Measurements from ENCODE around the gene REV3L. TPM values are rescaled to one million over a fixed set of nuclear protein-coding genes. Genes with fewer than 3 reads are reported as not detected.

The REV3L gene
- total RNA-seq, 1 experiment from 2014 or later = 17.2 TPM

- no peak for TF ChIP-seq CTCF (IDR thresholded peaks at IDR 0.05; ENCODE audit: unreplicated experiment)
- intact Hi-C loops (cut with micrococcal nuclease; ENCODE audit: unreplicated experiment) = no loop called here
- H3K9me3 Mint-ChIP-seq (ENCODE audit: low read depth, unreplicated experiment) = peaks cover 8% of the 10 kb centered on the region
- BruUV-seq (replicated peaks) = no TSS peak
- CTCF ChIA-PET = interaction anchor here (0.6 kb wide), 1 partner anchor 137 kb away, joined by 3 read pairs; no protein-coding TSS in a partner anchor
- no peak overlapping the region for H3K4me3 Mint-ChIP-seq (ENCODE audit: low read depth, unreplicated experiment)
- peaks cover 6% of the 10 kb centered on the region for H3K36me3 Mint-ChIP-seq (ENCODE audit: insufficient read depth, unreplicated experiment)
- no peaks in the 10 kb centered on the region for H3K27me3 Mint-ChIP-seq (ENCODE audit: unreplicated experiment)
- DNase-seq = no peak
- no peak overlapping the region for H3K27ac Mint-ChIP-seq (ENCODE audit: unreplicated experiment)
- H3K4me1 Mint-ChIP-seq (ENCODE audit: low read depth, unreplicated experiment) = peaks cover 7% of the 10 kb centered on the region
These were observed 50.5 kb downstream of the REV3L start for GRCh38 chr6:111432511-111432910.

- Mint-ChIP-seq H3K4me3 (ENCODE audit: low read depth, unreplicated experiment) (no peak overlapping the region), H3K27me3 (ENCODE audit: unreplicated experiment) (no peaks in the 10 kb centered on the region), H3K9me3 (ENCODE audit: low read depth, unreplicated experiment) (peaks cover 8% of the 10 kb centered on the region), H3K36me3 (ENCODE audit: insufficient read depth, unreplicated experiment) (peaks cover 8% of the 10 kb centered on the region), H3K4me1 (ENCODE audit: low read depth, unreplicated experiment) (peaks cover 10% of the 10 kb centered on the region), H3K27ac (ENCODE audit: unreplicated experiment) (no peak overlapping the region)
- CTCF ChIA-PET = no interaction called here
- TF ChIP-seq CTCF (IDR thresholded peaks at IDR 0.05; ENCODE audit: unreplicated experiment) = no peak
- BruUV-seq (replicated peaks) = no TSS peak
- no peak for DNase-seq
- intact Hi-C loops (cut with micrococcal nuclease; ENCODE audit: unreplicated experiment) = no loop called here
These were observed 52.2 kb downstream of the REV3L start for GRCh38 chr6:111430605-111431376.

GRCh38 chr6:111429571-111429970, 53.4 kb downstream of the REV3L start:
- no peaks in the 10 kb centered on the region for H3K27me3 Mint-ChIP-seq (ENCODE audit: unreplicated experiment)
- DNase-seq = no peak
- no TSS peak for BruUV-seq (replicated peaks)
- peaks cover 8% of the 10 kb centered on the region for H3K36me3 Mint-ChIP-seq (ENCODE audit: insufficient read depth, unreplicated experiment)
- peaks cover 18% of the 10 kb centered on the region for H3K4me1 Mint-ChIP-seq (ENCODE audit: low read depth, unreplicated experiment)
- H3K4me3 Mint-ChIP-seq (ENCODE audit: low read depth, unreplicated experiment) = no peak overlapping the region
- H3K9me3 Mint-ChIP-seq (ENCODE audit: low read depth, unreplicated experiment) = peaks cover 8% of the 10 kb centered on the region
- TF ChIP-seq CTCF (IDR thresholded peaks at IDR 0.05; ENCODE audit: unreplicated experiment) = no peak
- no peak overlapping the region for H3K27ac Mint-ChIP-seq (ENCODE audit: unreplicated experiment)
- intact Hi-C loops (cut with micrococcal nuclease; ENCODE audit: unreplicated experiment) = loop anchor here (5.0 kb wide), 2 partner anchors 33 to 48 kb away; no protein-coding TSS in a partner anchor
- CTCF ChIA-PET = no interaction called here

- peaks cover 26% of the 10 kb centered on the region for H3K4me1 Mint-ChIP-seq (ENCODE audit: low read depth, unreplicated experiment)
- H3K4me3 Mint-ChIP-seq (ENCODE audit: low read depth, unreplicated experiment) = no peak overlapping the region
- peaks cover 8% of the 10 kb centered on the region for H3K9me3 Mint-ChIP-seq (ENCODE audit: low read depth, unreplicated experiment)
- no peak for DNase-seq
- H3K36me3 Mint-ChIP-seq (ENCODE audit: insufficient read depth, unreplicated experiment) = peaks cover 8% of the 10 kb centered on the region
- TF ChIP-seq CTCF (IDR thresholded peaks at IDR 0.05; ENCODE audit: unreplicated experiment) = no peak
- intact Hi-C loops (cut with micrococcal nuclease; ENCODE audit: unreplicated experiment) = loop anchor here (5.0 kb wide), 2 partner anchors 33 to 48 kb away; no protein-coding TSS in a partner anchor
- CTCF ChIA-PET = no interaction called here
- no peaks in the 10 kb centered on the region for H3K27me3 Mint-ChIP-seq (ENCODE audit: unreplicated experiment)
- H3K27ac Mint-ChIP-seq (ENCODE audit: unreplicated experiment) = no peak overlapping the region
- no TSS peak for BruUV-seq (replicated peaks)
These were observed 54.2 kb downstream of the REV3L start for GRCh38 chr6:111428811-111429210.
